Activated T-helper 2 cell treated with anti-CD3 and anti-CD28 coated beads, Interferon-gamma antibody, Interleukin-2, Interleukin-4, amounts not matched to agents 10 μg/mL and 5 μg/mL and 100 μg/mL, durations not matched to agents 14 hours and 24 hours and 36 hours (primary cell): ENCODE results near the gene ICE2. TPM values are rescaled to one million over a fixed set of nuclear protein-coding genes. Genes with fewer than 3 reads are reported as not detected.

ENCODE experiments used
- DNase-seq: peaks from one replicate; pipeline ENCODE4 v3.0.0; 2021; ENCODE audit warnings: low spot score
- H3K27ac Mint-ChIP-seq: one replicate; pipeline ENCODE4 v1.8.0; 2021; ENCODE audit warnings: mixed read lengths
- H3K27me3 Mint-ChIP-seq: one replicate; pipeline ENCODE4 v1.8.0; 2021; ENCODE audit warnings: low read depth, mixed read lengths
- H3K36me3 Mint-ChIP-seq: one replicate; pipeline ENCODE4 v1.8.0; 2021; ENCODE audit warnings: low read depth, mixed read lengths
- H3K4me1 Mint-ChIP-seq: one replicate; pipeline ENCODE4 v1.8.0; 2021; ENCODE audit warnings: low read depth, mixed read lengths
- H3K4me3 Mint-ChIP-seq: one replicate; pipeline ENCODE4 v1.8.0; 2021; ENCODE audit warnings: low read depth, mild to moderate bottlenecking, moderate library complexity, mixed read lengths
- H3K9me3 Mint-ChIP-seq: one replicate; pipeline ENCODE4 v1.8.0; 2021; ENCODE audit warnings: mixed read lengths
- intact Hi-C: fragments of 100-400 bp; cut with micrococcal nuclease; formaldehyde crosslinking; loops from one replicate; pipeline ENCODE4 v1.15.1; 2023
- total RNA-seq: library from RNA; stranded (reverse); gene quantifications from 2 replicates; pipeline ENCODE4 v1.2.3, GENCODE V29; 2022

Gene ICE2
- total RNA-seq, 1 donor from 2014 or later = 50.4 TPM

DNA sequence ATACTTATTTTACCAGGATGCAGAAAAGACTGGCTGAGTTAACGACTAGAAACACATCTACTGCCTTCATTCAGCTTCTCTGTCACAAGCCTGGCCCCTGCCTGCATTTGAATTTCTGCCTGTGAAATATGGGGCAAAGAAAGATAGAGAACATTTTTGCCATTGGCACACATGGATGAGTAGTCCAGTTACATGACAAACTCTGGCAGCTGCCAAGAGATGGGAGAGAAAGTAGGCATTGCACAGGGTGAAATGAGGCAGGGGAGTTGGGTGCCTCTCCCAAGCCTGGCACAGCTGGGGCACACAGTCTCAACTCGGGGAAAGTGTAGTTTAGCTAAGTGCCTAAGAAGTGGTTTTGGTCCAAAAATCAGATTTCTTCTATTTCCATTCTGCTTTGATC, 105.2 kb downstream of the ICE2 start:
- Mint-ChIP-seq H3K4me3 (no peak overlapping the region), H3K9me3 (no peaks in the 10 kb centered on the region), H3K36me3 (peaks cover 69% of the 10 kb centered on the region), H3K27me3 (no peaks in the 10 kb centered on the region), H3K4me1 (peaks cover 29% of the 10 kb centered on the region), H3K27ac (no peak overlapping the region)
- DNase-seq = no peak
- intact Hi-C loops = no loop called here

DNA sequence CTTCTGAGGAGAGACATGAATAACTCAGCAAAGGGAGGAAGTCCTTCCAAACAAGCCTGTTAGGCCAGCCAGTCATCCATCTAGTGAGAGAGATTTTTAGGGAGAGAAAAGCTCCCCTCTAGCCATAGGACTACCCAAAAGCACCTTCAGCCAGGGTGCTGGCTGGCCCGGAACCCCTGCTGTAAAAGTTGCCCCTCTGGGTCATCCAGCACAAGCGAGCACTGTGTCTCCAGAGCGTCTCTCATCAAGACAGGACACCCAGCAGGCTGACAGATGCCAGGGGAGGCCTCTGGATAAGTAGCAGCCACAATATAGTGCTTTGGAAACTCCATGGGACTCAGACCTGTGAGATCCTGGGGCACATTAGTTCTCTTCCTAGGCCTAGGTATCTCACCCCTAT, 105.6 kb downstream of the ICE2 start:
- H3K4me1 Mint-ChIP-seq = peaks cover 29% of the 10 kb centered on the region
- intact Hi-C loops = no loop called here
- no peak overlapping the region for H3K4me3 Mint-ChIP-seq
- peaks cover 72% of the 10 kb centered on the region for H3K36me3 Mint-ChIP-seq
- peak overlapping the region; percentile 37 for H3K27ac Mint-ChIP-seq
- no peaks in the 10 kb centered on the region for H3K9me3 Mint-ChIP-seq
- H3K27me3 Mint-ChIP-seq = no peaks in the 10 kb centered on the region
- DNase-seq = no peak

DNA sequence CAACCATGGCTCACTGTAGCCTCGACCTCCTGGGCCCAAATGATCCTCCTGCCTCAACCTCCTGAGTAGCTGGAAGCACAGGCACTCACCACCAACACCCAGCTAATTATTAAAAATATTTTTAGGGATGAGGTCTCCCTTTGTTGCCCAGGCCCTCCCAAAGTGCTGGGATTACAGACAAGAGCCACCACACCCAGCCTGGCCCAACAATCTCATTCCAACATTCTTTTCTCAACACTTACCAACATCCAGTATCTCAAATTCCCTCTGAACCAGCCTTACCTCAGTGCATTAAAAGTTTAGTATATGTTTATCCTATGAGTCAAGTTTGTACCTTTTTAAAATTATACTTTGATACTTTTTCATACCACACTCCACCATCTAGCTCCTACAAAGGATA, 106.2 kb downstream of the ICE2 start:
- Mint-ChIP-seq H3K9me3 (no peaks in the 10 kb centered on the region), H3K27ac (peak overlapping the region; percentile 37), H3K27me3 (no peaks in the 10 kb centered on the region), H3K4me1 (peaks cover 29% of the 10 kb centered on the region), H3K4me3 (no peak overlapping the region), H3K36me3 (peaks cover 69% of the 10 kb centered on the region)
- DNase-seq = no peak
- intact Hi-C loops = no loop called here

- Mint-ChIP-seq H3K4me3 (no peak overlapping the region), H3K27me3 (no peaks in the 10 kb centered on the region), H3K9me3 (no peaks in the 10 kb centered on the region), H3K36me3 (peaks cover 67% of the 10 kb centered on the region), H3K4me1 (peaks cover 29% of the 10 kb centered on the region), H3K27ac (no peak overlapping the region)
- intact Hi-C loops = no loop called here
- DNase-seq = no peak
Observed at GRCh38 chr15:60372227-60372626, 106.7 kb downstream of the ICE2 start.

DNA sequence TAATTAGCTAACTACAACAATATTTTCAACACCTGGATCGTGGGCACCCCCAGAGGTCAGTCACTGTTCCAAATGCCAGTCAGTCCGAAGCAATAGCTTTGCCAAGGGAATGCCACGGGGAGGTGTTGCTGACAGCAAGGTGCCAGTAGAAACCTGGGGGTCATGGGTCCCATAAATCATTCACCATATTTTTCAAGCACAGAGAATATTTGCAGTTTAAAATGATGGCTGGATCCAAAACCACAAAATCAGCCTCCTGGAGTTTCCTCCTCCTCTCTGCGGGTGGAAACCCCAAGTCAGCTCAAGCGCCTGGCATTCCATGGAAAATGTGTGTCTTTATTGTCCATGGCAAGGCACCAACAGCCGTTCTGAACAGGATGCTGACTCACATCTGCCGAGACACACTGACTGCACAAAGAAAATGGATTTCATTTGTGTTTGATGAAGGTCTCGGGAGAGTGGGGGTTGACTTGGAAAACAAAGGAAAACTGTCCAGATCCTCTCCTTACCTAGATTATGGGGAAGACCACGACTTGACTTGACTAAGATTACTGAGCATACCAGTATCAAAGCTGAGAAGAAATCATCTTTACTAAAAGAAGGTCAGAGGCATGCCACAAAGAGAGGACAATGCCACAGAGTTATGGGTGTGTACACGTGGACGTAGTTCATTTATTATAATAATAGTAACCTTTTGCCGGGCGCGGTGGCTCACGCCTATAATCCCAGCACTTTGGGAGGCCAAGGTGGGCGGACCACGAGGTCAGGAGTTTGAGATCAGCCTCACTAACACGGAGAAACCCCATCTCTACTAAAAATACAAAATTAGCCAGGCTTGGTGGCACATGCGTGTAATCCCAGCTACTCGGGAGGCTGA, 107.5 kb downstream of the ICE2 start:
- intact Hi-C loops = loop anchor here (2.0 kb wide), 1 partner anchor 17 kb away; no protein-coding TSS in a partner anchor
- no peaks in the 10 kb centered on the region for H3K9me3 Mint-ChIP-seq
- H3K4me1 Mint-ChIP-seq = peaks cover 29% of the 10 kb centered on the region
- no peak overlapping the region for H3K4me3 Mint-ChIP-seq
- peak overlapping the region; percentile 93 for H3K27ac Mint-ChIP-seq
- DNase-seq = no peak
- H3K27me3 Mint-ChIP-seq = no peaks in the 10 kb centered on the region
- peaks cover 65% of the 10 kb centered on the region for H3K36me3 Mint-ChIP-seq

DNA sequence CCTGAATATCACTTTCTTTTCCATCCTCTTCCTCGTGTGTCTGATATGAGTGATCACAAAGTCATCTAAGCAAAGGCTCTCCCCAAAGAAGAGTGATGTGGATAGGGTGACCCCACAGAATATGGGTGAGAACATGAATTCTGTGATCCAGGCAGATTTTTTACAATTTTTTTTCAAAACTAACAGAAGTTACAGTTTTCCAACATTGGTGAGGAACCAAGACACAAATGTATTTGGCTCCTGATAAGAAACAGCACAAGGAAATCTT, 108.1 kb downstream of the ICE2 start:
- Mint-ChIP-seq H3K36me3 (peaks cover 63% of the 10 kb centered on the region), H3K27ac (peak overlapping the region; percentile 52), H3K4me1 (peaks cover 29% of the 10 kb centered on the region), H3K4me3 (no peak overlapping the region), H3K9me3 (no peaks in the 10 kb centered on the region), H3K27me3 (no peaks in the 10 kb centered on the region)
- intact Hi-C loops = loop anchor here (2.0 kb wide), 1 partner anchor 18 kb away; no protein-coding TSS in a partner anchor
- no peak for DNase-seq

GRCh38 chr15:60370105-60370868, 108.7 kb downstream of the ICE2 start:
- peaks cover 28% of the 10 kb centered on the region for H3K4me1 Mint-ChIP-seq
- intact Hi-C loops = loop anchor here (2.0 kb wide), 1 partner anchor 19 kb away; no protein-coding TSS in a partner anchor
- no peak for DNase-seq
- peaks cover 61% of the 10 kb centered on the region for H3K36me3 Mint-ChIP-seq
- H3K27me3 Mint-ChIP-seq = no peaks in the 10 kb centered on the region
- H3K9me3 Mint-ChIP-seq = no peaks in the 10 kb centered on the region
- H3K4me3 Mint-ChIP-seq = no peak overlapping the region
- peak overlapping the region; percentile 52 for H3K27ac Mint-ChIP-seq

DNA sequence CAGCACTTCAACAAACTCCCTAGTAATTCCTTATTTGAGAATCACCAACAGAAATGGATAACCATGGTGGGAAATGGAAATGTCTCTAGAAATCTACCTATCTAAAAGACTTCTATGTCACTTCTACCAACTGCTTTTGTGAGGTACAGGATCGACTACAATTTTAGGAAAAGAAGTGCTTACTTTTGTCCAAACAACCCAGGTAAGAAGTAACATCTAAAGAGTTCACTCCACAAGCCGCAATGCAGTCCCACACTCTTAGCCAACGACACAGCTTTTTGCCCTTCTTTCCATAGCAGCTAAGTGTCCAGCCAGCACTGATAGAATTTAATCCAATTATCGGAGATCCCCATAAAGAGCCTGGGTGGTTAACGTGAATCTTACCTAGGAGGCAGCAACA, 109.2 kb downstream of the ICE2 start:
- H3K27ac Mint-ChIP-seq = no peak overlapping the region
- DNase-seq = no peak
- intact Hi-C loops = loop anchor here (2.0 kb wide), 1 partner anchor 19 kb away; no protein-coding TSS in a partner anchor

More for the DNA sequence above, 109.2 kb downstream of the ICE2 start:
- Mint-ChIP-seq H3K27me3 (no peaks in the 10 kb centered on the region), H3K36me3 (peaks cover 59% of the 10 kb centered on the region), H3K9me3 (no peaks in the 10 kb centered on the region), H3K4me3 (no peak overlapping the region), H3K4me1 (peaks cover 28% of the 10 kb centered on the region)

Other genes starting within 250 kb of the ICE2 start
- gene ANXA2, start 81.2 kb downstream of the ICE2 start, total RNA-seq = 262 and 267 TPM in 2 replicates